ENCODE data around the gene SIK2. TPM values are rescaled to one million over a fixed set of nuclear protein-coding genes. Genes with fewer than 3 reads are reported as not detected.

The SIK2 gene
- total RNA-seq, 3 donors from 2014 or later (not counting 1 experiment from before 2014, with no cell fraction given): 7.1 to 14.3 (median 8.4) TPM

DNA sequence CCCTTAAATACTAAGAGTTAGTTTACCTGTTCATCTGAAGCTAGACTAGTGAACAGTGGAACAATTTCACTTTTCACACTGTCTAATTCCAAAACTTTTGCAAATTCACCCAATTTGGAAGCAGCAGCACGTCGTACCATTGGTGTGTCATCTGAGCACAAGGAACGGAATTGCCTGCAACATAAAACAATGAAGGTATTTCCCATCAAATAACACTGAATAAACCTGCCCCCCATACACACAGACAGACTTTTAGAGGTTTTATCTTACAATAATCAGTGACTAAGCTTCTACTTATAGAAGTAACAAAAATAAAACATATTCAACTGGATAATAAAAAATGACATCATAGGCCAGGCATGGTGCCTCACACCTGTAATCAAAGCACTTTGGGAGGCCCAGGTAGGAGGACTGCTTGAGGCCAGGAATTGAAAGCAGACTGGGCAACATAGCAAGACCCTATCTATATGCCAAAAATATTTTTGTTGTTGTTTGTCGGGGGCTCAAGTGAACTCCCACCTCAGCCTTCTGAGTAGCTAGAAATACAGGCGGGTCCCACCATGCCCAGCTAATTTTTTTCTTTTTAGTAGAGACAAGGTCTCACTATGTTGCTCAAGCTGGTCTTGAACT lies 157.6 kb downstream of the SIK2 start:
- Mint-ChIP-seq H3K27ac (no peak overlapping the region), H3K27me3 (ENCODE audit: low read depth in 2 of 2) (no peaks in the 10 kb centered on the region), H3K4me3 (no peak overlapping the region), H3K4me1 (peaks cover 13 to 16% of the 10 kb centered on the region in 2 donors), H3K9me3 (no peaks in the 10 kb centered on the region), H3K36me3 (peaks cover 6% of the 10 kb centered on the region)
- Histone ChIP-seq H3K27me3 (ENCODE audit: control insufficient read depth, insufficient read depth, low read length) (no peaks in the 10 kb centered on the region), H3K27ac (ENCODE audit: low read length) (no peak overlapping the region), H3K36me3 (ENCODE audit: control insufficient read depth, insufficient read depth, low read length) (peaks cover 47% of the 10 kb centered on the region), H3K4me1 (ENCODE audit: control insufficient read depth, insufficient read depth, low read length) (no peaks in the 10 kb centered on the region), H3K4me3 (ENCODE audit: low read length) (no peak overlapping the region), H3K9me3 (ENCODE audit: control insufficient read depth, insufficient read depth, low read length) (no peaks in the 10 kb centered on the region)
- DNase-seq: no peak
- no peak for ATAC-seq
- 94% methylated on average over 4 of the region's 5 CpGs for whole genome bisulfite sequencing (ENCODE audit: insufficient coverage)
- TF ChIP-seq, protein P1, sequence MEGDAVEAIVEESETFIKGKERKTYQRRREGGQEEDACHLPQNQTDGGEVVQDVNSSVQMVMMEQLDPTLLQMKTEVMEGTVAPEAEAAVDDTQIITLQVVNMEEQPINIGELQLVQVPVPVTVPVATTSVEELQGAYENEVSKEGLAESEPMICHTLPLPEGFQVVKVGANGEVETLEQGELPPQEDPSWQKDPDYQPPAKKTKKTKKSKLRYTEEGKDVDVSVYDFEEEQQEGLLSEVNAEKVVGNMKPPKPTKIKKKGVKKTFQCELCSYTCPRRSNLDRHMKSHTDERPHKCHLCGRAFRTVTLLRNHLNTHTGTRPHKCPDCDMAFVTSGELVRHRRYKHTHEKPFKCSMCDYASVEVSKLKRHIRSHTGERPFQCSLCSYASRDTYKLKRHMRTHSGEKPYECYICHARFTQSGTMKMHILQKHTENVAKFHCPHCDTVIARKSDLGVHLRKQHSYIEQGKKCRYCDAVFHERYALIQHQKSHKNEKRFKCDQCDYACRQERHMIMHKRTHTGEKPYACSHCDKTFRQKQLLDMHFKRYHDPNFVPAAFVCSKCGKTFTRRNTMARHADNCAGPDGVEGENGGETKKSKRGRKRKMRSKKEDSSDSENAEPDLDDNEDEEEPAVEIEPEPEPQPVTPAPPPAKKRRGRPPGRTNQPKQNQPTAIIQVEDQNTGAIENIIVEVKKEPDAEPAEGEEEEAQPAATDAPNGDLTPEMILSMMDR (IDR thresholded peaks at IDR 0.05): no peak
- intact Hi-C loops (cut with micrococcal nuclease): no loop called here

DNA sequence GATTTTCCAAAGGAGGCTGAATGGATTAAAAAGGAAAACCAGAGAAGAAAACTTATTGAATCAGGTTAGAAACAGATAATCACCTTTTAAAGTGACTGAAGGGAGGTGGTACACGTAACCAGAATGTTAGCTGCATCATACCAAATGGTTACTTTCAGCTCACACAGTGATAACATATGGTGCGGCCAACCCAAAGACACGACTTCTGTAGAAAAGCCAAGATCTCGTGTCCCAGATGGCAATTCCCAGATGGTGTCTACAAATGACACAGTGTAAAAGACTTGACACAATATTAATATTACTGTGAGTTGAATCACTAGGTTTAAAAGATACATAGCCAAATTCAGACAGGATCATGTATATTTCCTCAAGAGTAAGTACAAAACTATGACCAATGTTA lies 158.8 kb downstream of the SIK2 start:
- Mint-ChIP-seq H3K27ac (no peak overlapping the region), H3K36me3 (peaks cover 6% of the 10 kb centered on the region), H3K9me3 (no peaks in the 10 kb centered on the region), H3K4me1 (peaks cover 24 to 25% of the 10 kb centered on the region in 2 donors), H3K4me3 (no peak overlapping the region), H3K27me3 (ENCODE audit: low read depth in 2 of 2) (no peaks in the 10 kb centered on the region)
- 94% methylated on average over 4 of the region's 4 CpGs for WGBS (ENCODE audit: insufficient coverage)
- Histone ChIP-seq H3K36me3 (ENCODE audit: control insufficient read depth, insufficient read depth, low read length) (peaks cover 42% of the 10 kb centered on the region), H3K4me3 (ENCODE audit: low read length) (no peak overlapping the region), H3K9me3 (ENCODE audit: control insufficient read depth, insufficient read depth, low read length) (no peaks in the 10 kb centered on the region), H3K27ac (ENCODE audit: low read length) (no peak overlapping the region), H3K4me1 (ENCODE audit: control insufficient read depth, insufficient read depth, low read length) (no peaks in the 10 kb centered on the region), H3K27me3 (ENCODE audit: control insufficient read depth, insufficient read depth, low read length) (no peaks in the 10 kb centered on the region)
- DNase-seq: no peak
- TF ChIP-seq, protein P1 (IDR thresholded peaks at IDR 0.05): no peak
- intact Hi-C loops (cut with micrococcal nuclease): no loop called here
- ATAC-seq: no peak

DNA sequence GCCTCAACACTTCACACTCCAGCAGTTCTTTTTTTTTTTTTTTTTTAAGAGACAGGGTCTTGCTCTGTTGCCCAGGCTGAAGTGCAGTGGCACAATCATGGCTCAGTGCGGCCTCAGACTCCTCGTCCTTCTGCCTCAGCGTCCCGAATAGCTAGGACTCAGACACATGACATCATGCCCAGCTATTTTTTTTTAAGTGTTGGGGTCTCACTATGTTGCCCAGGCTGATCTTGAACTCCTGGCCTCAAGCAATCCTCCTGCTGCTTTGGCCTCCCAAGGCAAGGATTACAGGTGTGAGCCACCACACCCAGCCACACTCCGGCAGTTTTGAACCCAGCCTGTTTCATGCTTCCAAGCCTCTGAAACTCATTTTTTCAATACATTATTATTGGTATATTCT lies 160.3 kb downstream of the SIK2 start:
- Histone ChIP-seq H3K4me3 (ENCODE audit: low read length) (no peak overlapping the region), H3K9me3 (ENCODE audit: control insufficient read depth, insufficient read depth, low read length) (no peaks in the 10 kb centered on the region), H3K27ac (ENCODE audit: low read length) (no peak overlapping the region), H3K36me3 (ENCODE audit: control insufficient read depth, insufficient read depth, low read length) (peaks cover 36% of the 10 kb centered on the region), H3K27me3 (ENCODE audit: control insufficient read depth, insufficient read depth, low read length) (no peaks in the 10 kb centered on the region), H3K4me1 (ENCODE audit: control insufficient read depth, insufficient read depth, low read length) (peaks cover 7% of the 10 kb centered on the region)
- no peak overlapping the region for H3K27ac Mint-ChIP-seq
- TF ChIP-seq, protein P1 (IDR thresholded peaks at IDR 0.05): no peak
- ATAC-seq (no peak), DNase-seq (no peak)
- no peaks in the 10 kb centered on the region for H3K27me3 Mint-ChIP-seq (ENCODE audit: low read depth in 2 of 2)
- H3K9me3 Mint-ChIP-seq: no peaks in the 10 kb centered on the region
- H3K36me3 Mint-ChIP-seq: peaks cover 6% of the 10 kb centered on the region
- H3K4me3 Mint-ChIP-seq: no peak overlapping the region
- peaks cover 31 to 36% of the 10 kb centered on the region in 2 donors for H3K4me1 Mint-ChIP-seq
- intact Hi-C loops (cut with micrococcal nuclease): no loop called here
- WGBS (ENCODE audit: insufficient coverage): 97% methylated on average over 4 of the region's 5 CpGs

All from natural killer cell (primary cell).